ENCODE results near the gene GIT1. TPM values are rescaled to one million over a fixed set of nuclear protein-coding genes. Genes with fewer than 3 reads are reported as not detected.

GIT1 gene
- total and polyA plus RNA-seq, 4 donors: 2.2 to 11.1 (median 4.9) TPM

GRCh38 chr17:29620779-29621500 lies 31.5 kb upstream of the GIT1 start:
- TF ChIP-seq RXRA (IDR thresholded peaks at IDR 0.05) (no peak), SP1 (IDR thresholded peaks at IDR 0.05) (no peak), FOXA1 (IDR thresholded peaks at IDR 0.05) (no peak), YY1 (IDR thresholded peaks at IDR 0.05) (no peak), NR2F2 (IDR thresholded peaks at IDR 0.05) (no peak), REST (IDR thresholded peaks at IDR 0.05) (no peak), EGR1 (IDR thresholded peaks at IDR 0.05; ENCODE audit: low read depth in 2 of 2) (no peak), RAD21 (IDR thresholded peaks at IDR 0.05) (no peak), TAF1 (conservative IDR thresholded peaks at IDR 0.05) (no peak)
- Histone ChIP-seq H3K4me1 (ENCODE audit: control insufficient read depth in 4 of 4, insufficient read depth in 4 of 4, low read length in 3 of 4) (peaks cover 11 to 34% (median 26%) of the 10 kb centered on the region in 4 donors), H3K9ac (ENCODE audit: low read depth in 1 of 2, low read length in 2 of 2) (no peak overlapping the region), H3K27me3 (ENCODE audit: control insufficient read depth in 4 of 4, insufficient read depth in 4 of 4, low read length in 3 of 4) (peaks cover 0 to 6% (median under 1%) of the 10 kb centered on the region in 4 donors), H3K36me3 (ENCODE audit: control insufficient read depth in 4 of 4, insufficient read depth in 3 of 4, low read depth in 1 of 4, low read length in 3 of 4) (no peaks in the 10 kb centered on the region), H3K27ac (ENCODE audit: low read depth in 1 of 2, low read length in 2 of 2) (no peak overlapping the region), H3K9me3 (ENCODE audit: control insufficient read depth in 4 of 4, low read length in 3 of 4) (no peaks in the 10 kb centered on the region), H3K4me3 (ENCODE audit: low read depth in 1 of 3, low read length in 3 of 3) (no peak overlapping the region)
- WGBS: 98% methylated on average over 12 of the region's 12 CpGs
- no peak for DNase-seq (ENCODE audit: low spot score)

GRCh38 chr17:29620271-29620670 lies 30.8 kb upstream of the GIT1 start:
- no peak overlapping the region for H3K9ac ChIP-seq (ENCODE audit: low read depth in 1 of 2, low read length in 2 of 2)
- H3K27ac ChIP-seq (ENCODE audit: low read depth in 1 of 2, low read length in 2 of 2): no peak overlapping the region
- H3K36me3 ChIP-seq (ENCODE audit: control insufficient read depth in 4 of 4, insufficient read depth in 3 of 4, low read depth in 1 of 4, low read length in 3 of 4): no peaks in the 10 kb centered on the region
- H3K27me3 ChIP-seq (ENCODE audit: control insufficient read depth in 4 of 4, insufficient read depth in 4 of 4, low read length in 3 of 4): peaks cover 0 to 6% (median under 1%) of the 10 kb centered on the region in 4 donors
- no peak overlapping the region for H3K4me3 ChIP-seq (ENCODE audit: low read depth in 1 of 3, low read length in 3 of 3)
- no peak for DNase-seq (ENCODE audit: low spot score)
- TF ChIP-seq RAD21 (IDR thresholded peaks at IDR 0.05) (no peak), NR2F2 (IDR thresholded peaks at IDR 0.05) (no peak), REST (IDR thresholded peaks at IDR 0.05) (no peak), RXRA (IDR thresholded peaks at IDR 0.05) (no peak), EGR1 (IDR thresholded peaks at IDR 0.05; ENCODE audit: low read depth in 2 of 2) (no peak), FOXA1 (IDR thresholded peaks at IDR 0.05) (no peak), MAX (IDR thresholded peaks at IDR 0.05) (no peak), JUND (IDR thresholded peaks at IDR 0.05) (no peak), HNF4G (IDR thresholded peaks at IDR 0.05) (no peak)
- no peaks in the 10 kb centered on the region for H3K9me3 ChIP-seq (ENCODE audit: control insufficient read depth in 4 of 4, low read length in 3 of 4)
- 95% methylated on average over 4 of the region's 4 CpGs for WGBS
- H3K4me1 ChIP-seq (ENCODE audit: control insufficient read depth in 4 of 4, insufficient read depth in 4 of 4, low read length in 3 of 4): peaks cover 14 to 41% (median 32%) of the 10 kb centered on the region in 4 donors
